Cardiac fibroblast (primary cell): ENCODE data around the gene ARHGAP9.
A peak's percentile ranks its signal among the peaks of the same experiment; 100 is the strongest.
"Not testable (repeated sequence)": the region's sequence is repeated elsewhere in the genome, so short reads cannot be mapped to it uniquely, and the experiment has no call there.

Experiments used
- DNase-seq, 2 donors: peaks; one replicate each; pipeline versions ENCODE4 v3.0.0 to v3.0.0-alpha.2; 2010; ENCODE audit warnings: low read depth in 2 of 2
- H3K4me3 ChIP-seq, 2 donors: replicated peaks in 1 of 2; 1 replicate in 1 of 2; 2 replicates in 1 of 2; pipeline ENCODE4 v1.5.1; 2011; ENCODE audit warnings: low read depth in 2 of 2, low read length in 2 of 2, mild to moderate bottlenecking in 2 of 2, moderate library complexity in 1 of 2
- TF ChIP-seq, protein P1 (sequence below): IDR thresholded peaks from one replicate; pipeline ENCODE4 v1.5.1; 2011; ENCODE audit warnings: low read depth, mild to moderate bottlenecking, low read length, inconsistent platforms

Gene ARHGAP9

DNA sequence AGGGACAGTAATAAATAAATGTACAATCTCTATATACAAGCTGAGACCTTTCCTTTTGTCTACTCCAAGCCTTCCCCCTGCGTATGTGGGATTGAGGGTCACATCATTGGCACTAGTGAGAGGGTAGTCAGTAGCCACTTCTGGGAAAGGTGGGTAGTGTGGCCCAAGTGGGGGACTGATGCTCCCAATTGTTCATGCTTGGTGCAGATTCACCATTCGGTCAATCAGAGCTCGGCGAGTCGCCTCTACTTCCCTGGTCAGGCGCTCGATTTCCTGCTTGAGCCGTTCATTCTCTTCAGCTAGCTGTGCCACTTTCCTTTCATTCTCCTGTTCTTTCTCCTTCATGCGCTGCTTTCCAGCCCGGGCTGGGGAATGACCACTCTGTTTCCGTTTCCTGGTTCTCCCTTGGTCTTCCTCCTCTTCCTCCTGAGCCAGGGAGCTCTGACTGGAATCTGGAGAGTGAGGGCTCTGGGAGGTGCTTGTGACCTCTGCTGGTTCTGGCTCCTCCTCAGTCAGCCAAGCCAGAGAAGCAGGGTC, 37.0 kb upstream of the ARHGAP9 start:
- DNase-seq: no peak
- TF ChIP-seq, protein P1, sequence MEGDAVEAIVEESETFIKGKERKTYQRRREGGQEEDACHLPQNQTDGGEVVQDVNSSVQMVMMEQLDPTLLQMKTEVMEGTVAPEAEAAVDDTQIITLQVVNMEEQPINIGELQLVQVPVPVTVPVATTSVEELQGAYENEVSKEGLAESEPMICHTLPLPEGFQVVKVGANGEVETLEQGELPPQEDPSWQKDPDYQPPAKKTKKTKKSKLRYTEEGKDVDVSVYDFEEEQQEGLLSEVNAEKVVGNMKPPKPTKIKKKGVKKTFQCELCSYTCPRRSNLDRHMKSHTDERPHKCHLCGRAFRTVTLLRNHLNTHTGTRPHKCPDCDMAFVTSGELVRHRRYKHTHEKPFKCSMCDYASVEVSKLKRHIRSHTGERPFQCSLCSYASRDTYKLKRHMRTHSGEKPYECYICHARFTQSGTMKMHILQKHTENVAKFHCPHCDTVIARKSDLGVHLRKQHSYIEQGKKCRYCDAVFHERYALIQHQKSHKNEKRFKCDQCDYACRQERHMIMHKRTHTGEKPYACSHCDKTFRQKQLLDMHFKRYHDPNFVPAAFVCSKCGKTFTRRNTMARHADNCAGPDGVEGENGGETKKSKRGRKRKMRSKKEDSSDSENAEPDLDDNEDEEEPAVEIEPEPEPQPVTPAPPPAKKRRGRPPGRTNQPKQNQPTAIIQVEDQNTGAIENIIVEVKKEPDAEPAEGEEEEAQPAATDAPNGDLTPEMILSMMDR: no peak
- no peak overlapping the region for H3K4me3 ChIP-seq

DNA sequence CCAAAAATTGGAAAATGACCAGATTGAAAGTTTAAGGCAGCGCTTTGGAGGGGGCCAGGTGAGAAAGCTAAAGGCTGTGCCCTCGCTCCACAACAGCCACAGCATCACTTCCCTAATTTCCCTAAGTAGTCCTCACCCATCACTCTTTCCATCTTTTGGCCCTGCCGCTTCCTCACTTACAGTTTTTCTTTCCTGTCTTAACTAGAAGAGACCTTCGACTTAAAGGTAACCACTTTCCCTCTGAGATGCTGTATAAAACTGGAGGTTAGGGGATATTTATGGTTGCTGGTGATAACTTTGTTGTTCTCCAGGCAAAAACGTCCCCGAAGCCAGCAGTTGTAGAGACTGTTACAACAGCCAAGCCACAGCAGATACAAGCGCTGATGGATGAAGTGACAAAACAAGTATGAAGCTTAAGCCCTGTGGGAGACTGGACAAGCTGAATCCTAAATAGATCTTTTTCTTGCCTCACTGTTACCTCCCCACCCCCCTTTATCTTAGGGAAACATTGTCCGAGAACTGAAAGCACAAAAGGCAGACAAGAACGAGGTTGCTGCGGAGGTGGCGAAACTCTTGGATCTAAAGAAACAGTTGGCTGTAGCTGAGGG, 36.4 kb upstream of the ARHGAP9 start:
- DNase-seq: peak in 1 of 2 donors; percentile 23
- no peak overlapping the region for H3K4me3 ChIP-seq
- TF ChIP-seq, protein P1: no peak

DNA sequence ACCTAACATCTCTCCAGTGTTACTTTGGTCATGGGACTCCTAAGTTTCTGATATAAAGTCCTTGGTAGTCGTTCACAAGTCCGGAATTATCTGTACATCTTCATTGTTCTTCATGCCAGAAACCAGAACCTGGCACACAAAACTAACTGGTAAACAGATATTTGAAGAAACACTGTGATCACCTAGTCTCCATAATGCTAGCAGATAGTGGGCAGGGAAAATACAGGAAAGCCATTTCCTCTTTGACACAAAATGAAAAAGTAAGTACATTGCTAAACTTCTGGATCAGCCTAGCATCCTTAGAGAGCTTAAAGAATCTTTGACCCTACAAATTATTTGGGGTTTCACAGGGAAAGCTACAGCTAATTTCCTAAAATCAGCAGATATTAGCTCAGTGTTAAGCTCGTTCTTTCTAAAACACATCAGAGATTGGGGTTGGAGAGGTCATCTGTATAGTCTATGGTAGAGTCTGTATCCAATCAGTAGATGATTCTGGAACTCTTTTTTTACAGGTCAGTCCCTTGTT, 35.8 kb upstream of the ARHGAP9 start:
- TF ChIP-seq, protein P1: no peak
- no peak for DNase-seq
- no peak overlapping the region for H3K4me3 ChIP-seq

DNA sequence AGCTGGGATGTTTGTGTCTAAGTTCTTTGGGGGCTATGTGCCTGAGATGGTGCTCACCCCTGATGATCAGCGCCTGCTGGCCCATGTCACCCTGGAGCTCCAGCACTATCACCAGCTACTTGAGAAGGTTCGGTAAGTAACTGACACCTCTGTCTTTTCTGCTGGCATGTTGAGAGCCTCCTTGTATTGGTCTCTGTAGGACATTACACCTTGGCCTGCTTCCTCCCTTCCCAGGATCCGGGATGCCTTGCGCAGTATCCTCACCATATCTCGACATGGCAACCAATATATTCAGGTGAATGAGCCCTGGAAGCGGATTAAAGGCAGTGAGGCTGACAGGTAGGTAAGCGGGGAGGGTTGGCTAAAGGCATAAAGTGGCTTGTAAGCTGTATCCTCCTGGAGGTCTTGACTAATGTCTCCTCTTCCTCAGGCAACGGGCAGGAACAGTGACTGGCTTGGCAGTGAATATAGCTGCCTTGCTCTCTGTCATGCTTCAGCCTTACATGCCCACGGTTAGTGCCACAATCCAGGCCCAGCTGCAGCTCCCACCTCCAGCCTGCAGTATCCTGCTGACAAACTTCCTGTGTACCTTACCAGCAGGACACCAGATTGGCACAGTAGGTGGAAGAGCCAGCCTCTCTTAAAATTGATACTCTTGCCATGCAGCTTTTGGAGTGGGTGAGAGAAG, 35.2 kb upstream of the ARHGAP9 start:
- no peak for DNase-seq
- no peak overlapping the region for H3K4me3 ChIP-seq
- TF ChIP-seq, protein P1: no peak

DNA sequence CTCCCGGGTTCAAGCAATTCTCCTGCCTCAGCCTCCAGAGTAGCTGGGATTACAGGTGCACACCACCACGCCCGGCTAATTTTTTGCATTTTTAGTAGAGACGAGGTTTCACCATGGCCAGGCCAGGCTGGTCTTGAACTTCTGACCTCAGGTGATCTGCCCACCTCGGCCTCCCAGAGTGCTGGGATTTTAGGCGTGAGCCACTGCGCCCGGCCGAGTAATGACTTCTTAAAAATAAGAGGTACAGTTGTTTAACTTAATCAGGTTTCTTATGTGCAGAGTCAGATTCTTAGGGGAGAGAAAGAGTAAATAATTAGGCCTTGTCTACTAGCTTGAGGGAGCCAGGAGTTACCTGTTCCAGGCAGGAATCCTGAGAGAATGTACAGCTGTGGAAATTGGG, 34.6 kb upstream of the ARHGAP9 start:
- H3K4me3 ChIP-seq, DNase-seq: not testable (repeated sequence)

DNA sequence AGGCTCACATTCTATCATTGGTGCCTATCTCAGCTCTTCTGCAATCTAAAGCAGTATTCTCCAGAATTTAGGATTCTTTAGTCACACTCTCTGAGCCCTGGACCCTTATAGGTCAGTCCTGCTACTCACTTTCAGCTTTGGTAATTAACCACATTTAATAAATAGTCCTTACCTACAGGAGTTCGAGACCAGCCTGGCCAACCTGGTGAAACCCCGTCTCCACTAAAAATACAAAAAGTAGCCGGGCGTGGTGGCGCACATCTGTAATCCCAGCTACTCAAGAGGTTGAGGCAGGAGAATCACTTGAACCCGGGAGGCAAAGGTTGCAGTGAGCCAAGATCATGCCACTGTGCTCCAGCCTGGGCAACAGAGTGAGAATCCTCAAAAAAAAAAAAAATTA, 34.0 kb upstream of the ARHGAP9 start:
- DNase-seq, H3K4me3 ChIP-seq: not testable (repeated sequence)

DNA sequence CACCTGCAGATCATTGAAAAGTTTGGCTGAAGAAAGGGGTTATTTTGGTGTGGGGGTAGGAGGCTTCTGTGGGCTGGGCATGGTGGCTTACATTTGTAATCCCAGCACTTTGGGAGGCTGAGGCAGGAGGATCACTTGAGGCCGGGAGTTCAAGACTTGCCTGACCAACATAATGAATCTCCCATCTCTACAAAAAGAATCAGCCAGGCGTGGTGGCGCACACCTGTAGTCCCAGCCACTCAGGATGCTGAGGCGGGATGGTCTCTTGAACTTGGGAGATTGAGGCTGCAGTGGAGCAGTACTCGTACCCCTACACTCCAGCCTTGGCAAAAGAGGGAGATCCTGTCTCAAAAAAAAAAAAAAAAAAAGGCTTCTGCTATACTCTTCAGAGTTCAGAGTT, 33.6 kb upstream of the ARHGAP9 start:
- no peak overlapping the region for H3K4me3 ChIP-seq
- no peak for DNase-seq
- TF ChIP-seq, protein P1: no peak
